Karpas-422 (cell line): ENCODE data around the gene NHLRC3. TPM values are rescaled to one million over a fixed set of nuclear protein-coding genes. Genes with fewer than 3 reads are reported as not detected.

Experiments
- DNase-seq: peaks from one replicate; pipeline ENCODE4 v3.0.0-alpha.2; 2015
- H2AFZ ChIP-seq: fragments of 200-600 bp; sonication (generic); 2 replicates; pipeline ENCODE4 v1.6.1; 2014; ENCODE audit warnings: antibody characterized with exemption, low read length, mixed read lengths
- H3K27ac ChIP-seq: fragments of 200-600 bp; sonication (generic); 2 replicates; pipeline ENCODE4 v1.5.1; 2014; ENCODE audit warnings: mild to moderate bottlenecking, low read length, moderate library complexity
- H3K27me3 ChIP-seq: fragments of 200-600 bp; sonication (generic); 2 replicates; pipeline ENCODE4 v1.6.1; 2014; ENCODE audit warnings: low read length, mixed read lengths
- H3K36me3 ChIP-seq: fragments of 200-600 bp; sonication (generic); 2 replicates; pipeline ENCODE4 v1.6.1; 2014; ENCODE audit warnings: low read length, mixed read lengths; ENCODE audit not compliant: insufficient read depth
- H3K4me1 ChIP-seq: fragments of 200-600 bp; sonication (generic); 2 replicates; pipeline ENCODE4 v1.6.1; 2014; ENCODE audit warnings: mild to moderate bottlenecking, low read length, mixed read lengths
- H3K4me2 ChIP-seq: fragments of 200-600 bp; sonication (generic); 2 replicates; pipeline ENCODE4 v1.6.1; 2014; ENCODE audit warnings: low read length, low read depth, mild to moderate bottlenecking; ENCODE audit not compliant: poor library complexity, severe bottlenecking
- H3K4me3 ChIP-seq: fragments of 200-600 bp; sonication (generic); 2 replicates; pipeline ENCODE4 v1.5.1; 2014; ENCODE audit warnings: mild to moderate bottlenecking, antibody characterized with exemption, low read length, mixed read lengths
- H3K79me2 ChIP-seq: fragments of 200-600 bp; sonication (generic); 2 replicates; pipeline ENCODE4 v1.6.1; 2014; ENCODE audit warnings: mild to moderate bottlenecking, low read length, mixed read lengths
- H3K9ac ChIP-seq: fragments of 200-600 bp; sonication (generic); 2 replicates; pipeline ENCODE4 v1.6.0; 2014; ENCODE audit warnings: low read length
- H3K9me2 ChIP-seq: fragments of 200-600 bp; sonication (generic), shearing (Covaris generic); replicated peaks from 2 replicates; pipeline ENCODE4 v1.6.0; 2014; ENCODE audit warnings: mild to moderate bottlenecking, low read length, moderate library complexity; ENCODE audit not compliant: insufficient read depth
- H3K9me3 ChIP-seq: fragments of 300-700, 200-600 bp; sonication (generic); 2 replicates; pipeline ENCODE4 v1.6.1; 2014; ENCODE audit warnings: low read length, mixed read lengths
- H4K20me1 ChIP-seq: fragments of 200-600 bp; sonication (generic); 2 replicates; pipeline ENCODE4 v1.6.1; 2014; ENCODE audit warnings: mild to moderate bottlenecking, antibody characterized with exemption, low read length, low read depth; ENCODE audit not compliant: insufficient read depth
- total RNA-seq: library from RNA; depleted of rRNA; stranded (reverse); fragments of >200 nt; shearing (Covaris generic); gene quantifications from 2 replicates; pipeline ENCODE4 v1.2.3, GENCODE V29; 2014; ENCODE audit warnings: low replicate concordance

The NHLRC3 gene
- total RNA-seq, 1 experiment from 2014 or later: 52.4 TPM

GRCh38 chr13:39035799-39036198 is 2.5 kb upstream of the NHLRC3 start:
- Histone ChIP-seq H3K36me3 (peaks cover 16% of the 10 kb centered on the region; the same call in 1 of the 2 replicates), H3K4me2 (peak overlapping the region; percentile 78), H3K27me3 (no peaks in the 10 kb centered on the region), H2AFZ (no peak overlapping the region), H3K4me3 (peak overlapping the region; percentile 73), H3K27ac (peak overlapping the region; percentile 75), H3K79me2 (peaks cover 97% of the 10 kb centered on the region), H4K20me1 (peaks cover 4% of the 10 kb centered on the region; the same call in 1 of the 2 replicates), H3K9me2 (no peaks in the 10 kb centered on the region), H3K4me1 (peaks cover 43% of the 10 kb centered on the region), H3K9me3 (no peaks in the 10 kb centered on the region), H3K9ac (peak overlapping the region; percentile 82)
- DNase-seq: no peak

GRCh38 chr13:39036212-39036611 is 2.0 kb upstream of the NHLRC3 start:
- H3K9me3 ChIP-seq: no peaks in the 10 kb centered on the region
- peak overlapping the region; percentile 73 for H3K4me3 ChIP-seq
- peak overlapping the region; percentile 78 for H3K4me2 ChIP-seq
- peaks cover 16% of the 10 kb centered on the region; the same call in 1 of the 2 replicates for H3K36me3 ChIP-seq
- H3K4me1 ChIP-seq: peaks cover 46% of the 10 kb centered on the region
- H3K9ac ChIP-seq: peak overlapping the region; percentile 82
- peak overlapping the region; percentile 75 for H3K27ac ChIP-seq
- H3K27me3 ChIP-seq: no peaks in the 10 kb centered on the region
- DNase-seq: peak; percentile 81
- no peak overlapping the region for H2AFZ ChIP-seq
- peaks cover 4% of the 10 kb centered on the region; the same call in 1 of the 2 replicates for H4K20me1 ChIP-seq
- no peaks in the 10 kb centered on the region for H3K9me2 ChIP-seq
- peaks cover 97% of the 10 kb centered on the region for H3K79me2 ChIP-seq

GRCh38 chr13:39037410-39037879 is 811 bp upstream of the NHLRC3 start:
- Histone ChIP-seq H4K20me1 (no peaks in the 10 kb centered on the region; the same call in 1 of the 2 replicates), H3K9ac (peak overlapping the region; percentile 82), H3K27me3 (no peaks in the 10 kb centered on the region), H3K4me3 (peak overlapping the region; percentile 73), H3K4me2 (peak overlapping the region; percentile 78), H3K9me2 (no peaks in the 10 kb centered on the region), H3K27ac (peak overlapping the region; percentile 75), H3K9me3 (no peaks in the 10 kb centered on the region), H2AFZ (no peak overlapping the region), H3K4me1 (peaks cover 47% of the 10 kb centered on the region), H3K36me3 (peaks cover 12% of the 10 kb centered on the region; the same call in 1 of the 2 replicates), H3K79me2 (peaks cover 95% of the 10 kb centered on the region)
- no peak for DNase-seq

DNA sequence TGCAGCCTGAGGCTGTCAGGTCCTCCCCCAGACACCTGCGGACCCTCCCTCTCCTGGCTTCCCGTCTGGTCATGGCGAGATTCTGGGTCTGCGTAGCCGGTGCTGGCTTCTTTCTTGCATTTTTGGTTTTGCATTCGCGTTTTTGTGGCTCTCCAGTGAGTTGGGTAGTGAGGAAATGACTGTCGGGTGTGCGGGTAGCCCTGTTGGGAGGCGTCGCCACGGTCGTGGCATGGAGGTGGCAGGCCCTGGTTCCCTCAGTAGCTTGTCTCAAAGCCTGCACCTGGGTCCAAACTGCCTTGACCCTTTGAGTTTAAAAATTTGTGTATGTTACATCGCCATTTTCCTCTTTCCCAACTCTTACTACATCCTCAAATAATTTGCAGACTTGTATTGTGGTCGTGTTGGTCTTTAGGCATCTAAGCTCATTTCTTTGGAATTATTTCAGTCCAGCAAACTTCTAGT is 344 bp downstream of the NHLRC3 start:
- peaks cover 43% of the 10 kb centered on the region for H3K4me1 ChIP-seq
- peak overlapping the region; percentile 75 for H3K27ac ChIP-seq
- peak overlapping the region; percentile 73 for H3K4me3 ChIP-seq
- DNase-seq: peak; percentile 75
- no peaks in the 10 kb centered on the region; the same call in 1 of the 2 replicates for H4K20me1 ChIP-seq
- H3K9ac ChIP-seq: peak overlapping the region; percentile 82
- no peaks in the 10 kb centered on the region for H3K9me3 ChIP-seq
- peaks cover 88% of the 10 kb centered on the region for H3K79me2 ChIP-seq
- peak overlapping the region; percentile 78 for H3K4me2 ChIP-seq
- H3K27me3 ChIP-seq: no peaks in the 10 kb centered on the region
- peak overlapping the region; percentile 35; the same call in 1 of the 2 replicates for H2AFZ ChIP-seq
- peaks cover 14% of the 10 kb centered on the region; the same call in 1 of the 2 replicates for H3K36me3 ChIP-seq
- no peaks in the 10 kb centered on the region for H3K9me2 ChIP-seq

DNA sequence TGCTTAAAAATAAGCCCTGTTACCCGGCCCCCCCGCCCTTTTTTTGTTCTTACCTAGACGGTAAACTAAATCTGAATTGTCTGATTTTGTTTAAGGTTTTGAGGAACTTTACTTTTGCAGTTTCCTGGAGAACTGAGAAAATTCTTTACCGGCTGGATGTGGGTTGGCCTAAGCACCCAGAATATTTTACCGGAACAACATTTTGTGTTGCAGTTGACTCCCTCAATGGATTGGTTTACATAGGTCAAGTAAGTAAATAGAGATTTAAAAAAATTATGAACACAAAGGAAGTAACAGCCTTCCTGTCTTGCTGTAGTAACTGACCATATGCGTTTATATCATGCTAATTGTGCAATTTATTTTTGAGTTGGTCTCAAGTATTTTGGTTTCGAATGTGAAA is 785 bp downstream of the NHLRC3 start:
- Histone ChIP-seq H4K20me1 (no peaks in the 10 kb centered on the region; the same call in 1 of the 2 replicates), H3K4me3 (peak overlapping the region; percentile 73), H2AFZ (no peak overlapping the region), H3K4me1 (peaks cover 39% of the 10 kb centered on the region), H3K79me2 (peaks cover 83% of the 10 kb centered on the region), H3K36me3 (peaks cover 9% of the 10 kb centered on the region; the same call in 1 of the 2 replicates), H3K27ac (peak overlapping the region; percentile 75; the same call in 1 of the 2 replicates), H3K9me3 (no peaks in the 10 kb centered on the region), H3K9me2 (no peaks in the 10 kb centered on the region), H3K27me3 (no peaks in the 10 kb centered on the region), H3K9ac (peak overlapping the region; percentile 82), H3K4me2 (peak overlapping the region; percentile 78)
- no peak for DNase-seq

GRCh38 chr13:39040206-39040605 is 1.9 kb downstream of the NHLRC3 start:
- Histone ChIP-seq H3K36me3 (peaks cover 11% of the 10 kb centered on the region; the same call in 1 of the 2 replicates), H3K4me1 (peaks cover 27% of the 10 kb centered on the region), H3K4me2 (peak overlapping the region; percentile 49), H3K79me2 (peaks cover 72% of the 10 kb centered on the region), H3K27ac (no peak overlapping the region), H3K4me3 (no peak overlapping the region; the same call in 1 of the 2 replicates), H3K9ac (no peak overlapping the region), H4K20me1 (no peaks in the 10 kb centered on the region; the same call in 1 of the 2 replicates), H3K9me3 (no peaks in the 10 kb centered on the region), H3K9me2 (no peaks in the 10 kb centered on the region), H3K27me3 (no peaks in the 10 kb centered on the region), H2AFZ (no peak overlapping the region)
- no peak for DNase-seq

DNA sequence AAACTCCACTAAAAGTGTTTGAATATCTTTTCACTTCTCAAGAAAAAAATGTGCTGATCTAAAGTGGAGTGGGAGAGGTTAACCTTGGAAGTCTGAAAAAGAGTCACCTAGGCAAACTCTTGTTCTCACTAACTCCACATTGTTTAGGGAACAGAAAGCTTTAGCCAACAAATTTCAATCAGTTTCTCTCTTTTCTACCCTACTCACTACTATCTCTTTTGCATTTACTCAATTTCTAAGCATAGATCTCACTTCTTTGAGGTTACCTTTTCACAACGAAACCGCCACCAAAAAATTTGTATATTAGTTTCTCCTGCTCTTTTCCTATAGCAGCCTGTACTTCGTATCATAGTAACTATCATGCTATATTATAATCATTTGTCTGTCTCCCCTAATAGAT is 6.3 kb downstream of the NHLRC3 start:
- DNase-seq: no peak
- Histone ChIP-seq H2AFZ (no peak overlapping the region), H3K27me3 (no peaks in the 10 kb centered on the region), H3K4me1 (peaks cover 19% of the 10 kb centered on the region), H3K36me3 (peaks cover 11% of the 10 kb centered on the region; the same call in 1 of the 2 replicates), H3K4me2 (no peak overlapping the region), H3K9me2 (no peaks in the 10 kb centered on the region), H4K20me1 (no peaks in the 10 kb centered on the region), H3K79me2 (peaks cover 30% of the 10 kb centered on the region), H3K9me3 (no peaks in the 10 kb centered on the region), H3K4me3 (no peak overlapping the region), H3K27ac (no peak overlapping the region), H3K9ac (no peak overlapping the region)

DNA sequence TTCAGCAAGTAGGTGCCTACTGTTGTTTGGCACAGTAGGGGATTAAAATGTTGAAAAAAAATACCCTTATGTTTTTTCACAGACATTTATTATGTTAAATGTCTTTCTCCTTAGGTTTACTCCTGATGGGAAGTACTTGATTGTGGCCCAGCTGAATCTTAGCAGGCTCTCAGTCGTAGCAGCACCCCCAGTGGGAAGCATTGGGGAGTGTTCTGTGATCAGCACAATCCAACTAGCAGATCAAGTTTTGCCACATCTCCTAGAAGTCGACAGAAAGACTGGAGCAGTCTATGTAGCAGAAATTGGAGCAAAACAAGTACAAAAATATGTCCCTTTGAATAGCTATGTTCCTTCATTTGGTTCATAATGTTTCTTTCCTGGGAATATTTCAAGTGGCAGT is 9.3 kb downstream of the NHLRC3 start:
- Histone ChIP-seq H3K9ac (no peak overlapping the region), H3K36me3 (peaks cover 10% of the 10 kb centered on the region; the same call in 1 of the 2 replicates), H4K20me1 (no peaks in the 10 kb centered on the region), H3K4me2 (no peak overlapping the region), H3K27me3 (no peaks in the 10 kb centered on the region), H3K4me3 (no peak overlapping the region), H2AFZ (no peak overlapping the region), H3K9me3 (no peaks in the 10 kb centered on the region), H3K9me2 (no peaks in the 10 kb centered on the region), H3K79me2 (0 out of 2 replicates have a peak, but pooled peaks cover 3% of the 10 kb centered on the region), H3K4me1 (no peaks in the 10 kb centered on the region), H3K27ac (no peak overlapping the region)
- DNase-seq: no peak
